NCI-H748 treated with DMSO at 0.1 percent for 48 hours (cell line): ENCODE results near the gene MGAT5.

Source experiments
- DNase-seq: peaks from one replicate; lab custom pipeline; 2025; lab: John Stamatoyannopoulos, UW

Gene MGAT5

DNA sequence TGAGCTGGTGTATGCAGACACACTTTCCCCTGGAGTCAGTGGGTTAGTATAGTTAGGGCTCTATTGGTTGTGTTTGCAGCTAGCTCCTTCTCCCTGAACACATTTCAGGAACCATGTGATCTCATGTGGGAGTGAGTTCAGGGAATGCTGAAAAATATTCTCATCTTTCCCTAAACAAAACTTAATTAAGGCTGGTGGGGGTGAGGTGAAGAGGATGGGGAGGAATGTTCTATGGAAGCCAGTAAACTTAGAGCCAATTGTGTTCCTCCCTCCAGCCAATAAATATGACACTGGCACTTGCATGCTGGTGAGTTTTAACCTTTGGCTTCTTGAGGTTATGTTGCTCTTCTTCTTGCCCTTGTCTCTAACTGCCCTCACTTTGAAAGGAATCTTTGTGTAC, 952 bp downstream of the MGAT5 start:
- no peak for DNase-seq

- no peak for DNase-seq
Observed at GRCh38 chr2:134256956-134257355, 3.1 kb downstream of the MGAT5 start.

- no peak for DNase-seq
Observed at GRCh38 chr2:134257509-134257908, 3.6 kb downstream of the MGAT5 start.

DNA sequence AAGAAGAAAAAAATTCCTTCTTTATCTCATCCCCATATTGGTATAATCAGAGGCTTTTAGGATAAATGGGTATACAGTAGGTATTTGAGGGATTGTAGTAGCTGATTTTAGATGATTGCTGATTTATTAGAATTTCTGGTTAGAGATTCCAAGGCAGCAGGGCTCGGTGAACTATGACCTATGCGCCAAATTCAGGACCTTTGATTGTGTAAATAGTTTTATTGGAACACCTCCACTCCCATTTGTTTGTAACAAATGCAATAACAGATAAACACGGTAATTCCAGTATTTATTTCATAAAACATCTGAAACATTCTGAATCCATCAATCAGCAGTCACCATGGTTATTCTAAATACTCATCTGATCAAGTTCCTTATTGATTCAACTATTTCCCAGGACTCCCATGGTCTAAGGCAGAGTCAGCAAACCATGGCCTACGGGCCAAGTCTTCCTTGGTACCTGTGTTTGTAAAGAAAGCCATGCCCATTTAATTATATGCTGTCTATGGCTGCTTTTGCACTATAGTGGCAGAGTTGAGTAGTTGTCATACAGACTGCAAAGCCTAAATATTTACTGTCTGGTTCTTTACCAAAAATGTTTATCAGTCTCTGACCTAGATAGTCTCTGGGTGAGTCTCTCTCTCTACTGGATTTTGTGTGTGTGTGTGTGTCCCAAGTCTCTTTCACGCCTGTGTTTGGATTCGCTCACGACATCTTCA, 4.3 kb downstream of the MGAT5 start:
- DNase-seq, result no peak

DNA sequence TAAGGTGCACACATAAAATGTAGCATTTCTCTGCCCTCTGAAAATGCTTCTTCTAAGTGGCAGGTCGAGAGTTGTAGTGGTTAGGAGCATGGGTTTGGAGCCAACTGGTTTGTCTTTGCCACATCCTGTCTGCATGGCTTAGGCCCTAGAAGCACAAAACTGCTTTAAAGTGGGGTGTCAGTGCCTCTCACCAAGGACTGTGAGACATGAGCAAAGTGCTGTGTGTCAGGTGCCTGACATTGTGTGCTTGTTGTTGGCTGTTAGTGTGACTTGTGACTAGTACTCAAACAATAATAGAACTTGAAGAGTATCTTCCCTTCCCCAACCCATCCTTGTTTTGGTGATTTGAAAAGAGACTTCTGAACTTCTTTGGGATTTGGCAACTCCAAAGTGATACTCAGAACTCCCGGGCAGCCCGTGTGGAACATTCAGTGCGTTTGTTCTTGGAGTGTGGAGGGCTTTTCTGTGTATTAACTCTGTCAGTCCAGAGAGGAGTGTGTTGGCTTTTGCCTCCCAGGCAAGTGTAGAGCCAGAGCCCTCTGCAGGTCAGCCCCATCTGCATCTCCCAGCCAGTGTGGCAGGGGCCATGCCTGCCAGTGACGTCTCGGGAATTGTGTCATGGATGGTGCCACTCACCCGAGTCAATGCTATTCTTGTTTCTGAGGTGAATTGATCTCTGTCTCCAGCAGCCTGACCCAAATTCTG, 5.0 kb downstream of the MGAT5 start:
- no peak for DNase-seq

DNA sequence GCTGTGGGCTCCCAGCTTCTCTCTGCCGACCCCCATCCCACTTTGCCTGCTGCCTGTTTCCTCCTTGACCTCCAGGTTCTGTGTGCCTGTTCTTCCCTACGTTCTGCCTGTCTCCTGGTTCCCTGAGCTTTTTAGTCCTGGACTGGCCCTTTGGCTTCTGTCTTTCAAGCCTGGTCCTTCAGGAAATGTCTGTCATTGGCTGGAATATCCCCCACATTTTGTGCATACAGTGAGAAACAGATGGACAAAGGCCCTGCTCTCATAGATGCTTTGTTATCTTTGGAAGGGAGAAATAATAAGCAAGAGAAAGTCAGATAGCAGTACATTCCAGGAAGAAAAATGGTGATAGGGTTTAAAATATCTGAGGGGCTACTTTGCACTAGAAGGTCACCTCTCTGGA, 5.7 kb downstream of the MGAT5 start:
- no peak for DNase-seq

- DNase-seq, result no peak
Observed at GRCh38 chr2:134259994-134260393, 6.1 kb downstream of the MGAT5 start.

- DNase-seq, result no peak
Observed at GRCh38 chr2:134260713-134261112, 6.8 kb downstream of the MGAT5 start.

- DNase-seq, result no peak
Observed at GRCh38 chr2:134261398-134262131, 7.7 kb downstream of the MGAT5 start.

- no peak for DNase-seq
Observed at GRCh38 chr2:134262684-134263083, 8.8 kb downstream of the MGAT5 start.

- DNase-seq, result no peak
Observed at GRCh38 chr2:134268265-134268664, 14.4 kb downstream of the MGAT5 start.

GRCh38 chr2:134269230-134269629, 15.4 kb downstream of the MGAT5 start:
- no peak for DNase-seq

GRCh38 chr2:134269972-134270735, 16.3 kb downstream of the MGAT5 start:
- DNase-seq, result no peak

GRCh38 chr2:134271758-134272157, 17.9 kb downstream of the MGAT5 start:
- no peak for DNase-seq

DNA sequence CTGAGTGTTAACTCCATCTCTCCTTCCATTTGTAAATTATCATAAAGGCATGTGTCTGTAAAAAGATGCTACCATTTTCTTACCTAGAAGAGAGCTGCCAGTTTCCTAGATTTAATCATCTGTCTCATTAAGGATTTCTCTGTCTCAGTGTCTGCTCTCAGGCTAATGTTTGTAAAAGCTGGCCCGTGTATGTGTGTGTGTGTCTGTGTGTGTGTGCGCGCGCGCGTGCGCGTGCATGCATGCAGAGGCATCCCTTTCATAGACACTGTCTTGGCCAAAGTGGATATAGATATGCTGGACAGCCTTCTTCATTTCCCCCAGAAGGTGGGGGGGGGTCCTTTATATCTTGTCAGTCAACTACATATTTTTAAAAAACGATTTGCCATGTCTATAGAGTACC, 18.9 kb downstream of the MGAT5 start:
- no peak for DNase-seq

DNA sequence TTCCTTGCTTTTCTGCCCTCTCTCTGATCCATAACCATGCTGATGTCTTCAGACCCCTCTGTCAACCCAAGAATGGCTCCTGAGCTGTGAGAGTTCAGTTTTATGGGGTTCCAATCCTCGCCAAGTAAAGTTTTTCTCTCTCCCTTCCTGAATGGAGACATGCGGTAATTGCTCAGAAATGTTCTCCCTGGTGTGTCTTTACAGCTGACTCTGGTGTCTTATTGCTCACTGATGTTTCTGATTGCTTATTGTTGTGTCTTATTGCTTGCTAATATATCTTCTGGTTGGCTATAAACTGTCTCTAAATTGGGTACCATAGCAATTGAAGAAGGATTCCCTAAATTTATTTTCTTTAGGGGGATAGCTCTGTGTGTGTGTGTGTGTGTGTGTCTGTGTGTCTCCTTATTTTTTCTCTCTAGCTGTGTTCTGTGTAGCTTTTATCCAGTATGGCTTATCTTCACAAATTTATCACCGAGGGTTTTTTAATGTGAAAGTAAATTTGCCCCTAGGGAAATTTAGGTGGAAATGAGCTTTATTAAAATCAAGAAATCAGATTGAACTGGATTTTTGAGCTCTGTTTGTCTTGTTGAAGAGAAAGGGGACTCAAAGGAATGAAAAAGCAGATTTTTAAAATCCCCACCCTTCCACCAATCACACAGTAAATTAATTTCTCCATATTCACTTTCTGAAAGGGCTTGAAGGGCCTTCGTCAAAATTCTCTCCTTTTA, 19.5 kb downstream of the MGAT5 start:
- no peak for DNase-seq

DNA sequence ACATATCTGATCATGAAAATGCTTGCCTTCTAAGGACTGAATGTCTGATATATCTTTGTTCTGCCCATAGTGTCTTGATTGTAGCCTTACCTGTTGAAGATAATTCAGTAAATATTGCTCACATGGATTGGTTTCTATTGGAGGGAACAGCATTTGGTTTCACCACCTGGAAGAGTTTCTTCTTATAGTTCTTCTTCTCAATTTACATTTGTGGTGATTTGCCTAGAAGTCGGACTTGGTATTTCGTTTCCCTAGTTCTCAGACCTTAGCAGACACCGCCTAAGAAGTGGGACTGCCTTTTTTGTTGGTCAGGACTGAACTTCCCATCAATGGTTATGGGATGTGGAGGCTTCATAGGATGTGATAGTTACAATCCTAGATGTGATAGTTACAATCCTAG, 20.2 kb downstream of the MGAT5 start:
- no peak for DNase-seq

DNA sequence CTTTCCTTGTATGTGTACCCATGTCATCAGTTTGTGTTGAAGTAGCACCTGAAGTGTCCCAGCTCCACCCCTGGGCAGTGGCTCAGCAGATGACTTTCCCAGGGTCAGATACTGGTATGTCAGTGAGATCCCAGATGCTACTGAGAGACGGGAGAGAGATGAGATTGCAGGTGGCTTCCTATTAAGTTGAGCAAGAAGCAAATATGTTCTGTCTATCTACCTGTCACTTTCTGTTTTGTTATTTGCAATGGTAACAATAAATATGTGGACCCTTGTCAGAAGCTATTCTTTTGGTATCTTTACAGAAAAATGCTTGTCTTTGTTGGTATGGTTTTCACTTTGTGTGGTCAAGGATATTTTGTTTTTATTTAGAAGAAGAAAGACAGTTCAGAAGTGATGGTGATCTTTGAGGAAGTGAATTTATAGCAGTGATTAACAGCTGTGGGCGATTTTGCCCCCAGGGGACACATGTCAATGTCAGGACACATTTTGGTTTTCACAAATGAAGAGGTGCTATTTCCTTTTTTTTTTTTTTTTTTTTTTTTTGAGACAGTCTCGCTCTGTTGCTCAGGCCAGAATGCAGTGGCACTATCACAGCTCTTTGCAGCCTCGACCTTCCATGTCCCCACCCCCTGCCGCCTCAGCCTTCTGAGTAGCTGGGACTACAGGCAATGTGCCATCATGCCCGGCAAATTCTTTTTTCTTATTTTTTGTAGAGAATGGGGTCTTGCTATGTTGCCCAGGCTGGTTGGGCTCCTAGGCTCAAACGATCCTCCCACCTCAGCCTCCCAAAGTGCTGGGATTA, 21.4 kb downstream of the MGAT5 start:
- no peak for DNase-seq

DNA sequence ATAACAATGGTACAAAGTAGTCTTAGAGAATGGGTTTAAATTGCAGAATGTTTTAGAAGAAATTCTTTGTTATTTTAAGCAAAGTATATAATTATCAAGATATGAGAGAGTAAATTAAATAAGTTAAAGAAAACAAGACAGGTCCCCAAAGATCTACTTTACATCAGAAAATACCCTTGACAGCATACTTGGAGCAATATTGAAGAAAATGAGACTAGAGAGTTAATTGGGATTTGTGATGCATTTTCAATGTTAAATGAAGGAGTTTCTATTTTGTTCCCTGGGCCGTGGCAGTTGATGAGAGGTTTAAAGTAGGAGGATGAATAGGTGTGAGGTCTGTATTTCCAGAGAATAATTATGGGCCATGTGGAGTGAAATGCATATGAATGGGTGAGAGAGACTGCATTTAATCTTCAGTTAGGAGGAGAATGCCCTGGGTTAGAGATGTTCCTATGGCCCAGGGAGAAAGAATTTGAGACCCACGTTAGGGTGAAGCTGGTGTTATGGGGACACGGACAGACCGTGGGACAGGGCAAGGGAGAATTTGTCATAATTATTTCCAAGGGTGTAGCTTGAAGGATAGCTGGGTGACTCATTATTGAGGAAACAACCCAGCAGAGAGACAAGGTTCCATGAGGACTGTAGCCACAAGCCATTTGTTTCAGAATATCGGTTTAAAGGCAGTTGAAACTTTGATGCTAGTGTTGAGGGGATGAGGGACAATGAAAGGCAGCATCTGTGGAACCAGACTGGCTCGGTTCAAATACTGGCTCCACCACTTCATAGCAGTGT, 22.7 kb downstream of the MGAT5 start:
- DNase-seq, result no peak

GRCh38 chr2:134277223-134277622, 23.4 kb downstream of the MGAT5 start:
- DNase-seq, result no peak
